ENCODE results near the gene PSME3IP1.
"Not testable (repeated sequence)": the region's sequence is repeated elsewhere in the genome, so short reads cannot be mapped to it uniquely, and the experiment has no call there.

Gene PSME3IP1

DNA sequence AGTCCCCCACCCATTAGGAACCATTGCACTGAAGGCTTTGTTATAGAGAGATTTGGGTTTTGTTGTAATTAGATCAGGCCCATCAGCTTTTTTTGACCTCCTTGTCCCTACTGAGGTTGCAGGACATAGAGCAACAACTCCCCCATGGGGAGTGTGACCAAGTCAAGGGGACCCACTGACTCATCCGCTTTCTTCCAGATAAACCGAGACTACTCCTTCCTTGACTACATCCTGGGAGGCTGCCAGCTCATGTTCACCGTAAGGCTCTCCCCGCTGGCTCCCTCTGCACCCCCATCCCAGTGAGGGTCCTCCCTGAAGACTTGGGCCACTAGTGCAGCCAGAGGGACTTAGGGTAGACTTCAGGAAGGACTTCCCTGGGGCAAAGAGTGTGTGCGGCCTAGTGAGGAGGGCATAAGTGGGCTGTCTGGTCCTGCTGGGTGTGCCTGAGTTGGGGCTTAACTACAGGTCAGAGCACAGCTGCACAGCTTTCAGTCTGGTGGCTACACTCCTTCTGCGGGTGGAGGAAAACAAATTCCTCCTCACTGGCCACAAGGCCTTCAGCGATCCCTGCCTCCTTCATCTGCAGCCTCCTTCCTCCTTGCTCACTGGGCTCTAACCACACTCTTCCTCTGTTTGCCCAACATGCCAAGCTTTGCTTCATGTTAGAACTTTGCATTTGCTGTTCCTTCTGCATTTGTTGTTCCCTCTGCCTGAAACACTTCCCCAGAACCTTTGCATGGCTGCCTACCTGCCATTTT is 62.4 kb downstream of the PSME3IP1 start:
- no peak for DNase-seq

DNA sequence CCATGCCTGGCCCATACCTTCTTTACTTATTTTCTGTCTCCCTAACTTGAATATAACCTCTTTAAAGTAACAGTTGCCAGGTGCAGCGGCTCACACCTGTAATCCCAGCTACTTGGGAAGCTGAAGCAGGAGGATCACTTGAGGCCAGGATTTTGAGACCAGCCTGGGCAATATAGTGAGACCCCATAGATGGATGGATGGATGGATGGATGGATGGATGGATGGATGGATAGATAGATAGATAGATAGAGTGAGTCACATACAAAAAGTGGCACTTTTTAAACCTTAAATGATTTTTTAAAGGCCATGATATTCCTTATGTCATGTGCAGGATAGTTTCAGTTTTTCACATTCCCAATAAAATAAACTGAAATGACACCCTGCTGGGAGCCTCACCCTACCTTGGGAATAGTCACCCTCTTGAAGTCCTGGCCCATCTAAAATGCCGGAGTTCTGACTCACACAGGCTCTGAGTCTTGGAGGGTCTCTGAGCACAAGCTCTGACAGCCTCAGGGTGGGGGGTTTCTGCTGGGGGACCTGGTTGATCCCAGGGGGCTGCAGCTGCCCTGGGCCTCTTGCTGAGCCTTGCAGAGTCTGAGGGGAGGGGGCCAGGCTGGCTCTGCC is 67.3 kb downstream of the PSME3IP1 start:
- DNase-seq, result no peak

DNA sequence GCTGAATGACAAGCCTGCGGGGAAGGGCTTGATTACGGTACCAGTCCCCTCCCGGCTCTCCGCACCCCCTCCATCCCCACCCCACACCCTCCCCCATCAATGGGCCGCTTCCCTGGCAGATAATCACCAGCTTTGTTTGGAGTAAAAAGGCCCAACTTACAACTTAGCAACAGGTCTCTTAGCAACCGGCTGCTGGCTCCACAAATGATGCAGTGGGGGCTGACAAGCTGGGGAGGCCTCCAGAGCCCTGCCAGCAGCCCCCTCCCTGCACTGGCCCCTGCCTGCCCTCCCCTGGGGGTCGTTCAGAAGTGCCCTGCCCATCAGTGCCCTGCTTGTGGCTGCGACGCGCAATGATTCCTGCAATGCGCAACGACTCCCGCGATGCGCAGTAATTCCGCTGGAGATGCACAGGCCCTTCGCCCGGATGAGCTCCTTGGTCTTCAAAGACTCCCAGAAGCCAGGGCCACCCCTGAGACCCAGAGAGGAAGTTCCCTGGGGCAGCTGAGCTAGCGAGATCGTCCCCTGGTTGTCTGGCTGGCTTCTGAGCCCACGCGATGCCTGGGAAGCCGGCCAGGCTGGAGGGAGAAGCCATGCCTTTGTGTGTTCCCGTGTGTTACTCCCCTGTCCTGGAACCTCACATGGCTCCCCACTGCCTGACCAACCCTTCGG is 70.2 kb downstream of the PSME3IP1 start:
- DNase-seq, result no peak

DNA sequence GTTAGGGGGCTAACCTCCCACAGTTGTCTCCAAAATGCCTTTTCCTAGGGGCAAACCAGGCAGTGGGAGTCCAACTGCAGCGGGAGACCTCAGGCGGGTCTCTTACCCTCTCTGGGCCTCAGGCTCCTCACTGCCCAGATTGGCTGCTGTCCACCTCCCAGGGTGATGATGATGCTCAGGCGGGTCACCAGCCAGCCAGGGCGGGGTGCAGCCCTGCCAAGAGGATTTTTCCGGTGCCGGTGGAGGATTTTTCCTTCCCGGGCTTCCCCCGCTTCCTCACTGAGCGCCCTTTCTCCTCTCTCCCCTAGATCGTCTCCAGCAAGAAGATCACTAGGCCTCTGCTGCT is 70.7 kb downstream of the PSME3IP1 start:
- no peak for DNase-seq

DNA sequence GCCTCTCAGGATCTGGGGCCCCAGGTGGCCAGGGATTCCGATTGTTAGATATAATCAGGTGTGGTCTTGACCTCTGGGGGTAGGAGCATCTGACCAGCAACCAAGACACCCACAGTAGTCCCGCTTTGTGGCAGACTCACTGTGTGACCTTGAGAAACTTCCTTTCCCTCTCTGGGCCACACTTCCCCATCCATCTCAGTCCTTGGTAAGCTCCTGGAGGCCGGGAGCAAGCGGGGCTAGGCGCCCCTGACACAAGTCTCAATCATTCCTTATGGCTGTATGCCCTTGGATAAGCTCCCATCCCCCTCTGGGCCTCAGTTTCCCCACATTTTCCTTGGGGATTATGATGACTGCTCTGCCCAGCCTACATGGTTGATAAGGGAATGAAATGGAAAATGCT is 72.2 kb downstream of the PSME3IP1 start:
- no peak for DNase-seq

DNA sequence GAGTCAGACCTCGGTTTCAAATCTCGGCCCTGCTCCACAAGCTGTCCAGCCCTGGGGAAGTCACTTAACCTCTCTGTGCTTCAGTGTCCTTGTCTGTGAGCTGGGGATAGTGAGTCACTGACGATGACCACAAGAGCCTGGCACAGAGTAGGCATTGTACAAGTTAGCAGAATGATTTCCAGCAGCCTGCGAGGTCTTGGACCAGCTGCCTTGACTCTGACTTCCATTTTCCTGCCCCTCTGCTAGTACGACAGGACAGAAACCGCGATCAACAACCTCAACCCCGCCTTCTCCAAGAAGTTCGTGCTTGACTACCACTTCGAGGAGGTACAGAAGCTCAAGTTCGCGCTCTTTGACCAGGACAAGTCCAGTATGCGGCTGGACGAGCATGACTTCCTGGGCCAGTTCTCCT is 72.8 kb downstream of the PSME3IP1 start:
- DNase-seq, result no peak

DNA sequence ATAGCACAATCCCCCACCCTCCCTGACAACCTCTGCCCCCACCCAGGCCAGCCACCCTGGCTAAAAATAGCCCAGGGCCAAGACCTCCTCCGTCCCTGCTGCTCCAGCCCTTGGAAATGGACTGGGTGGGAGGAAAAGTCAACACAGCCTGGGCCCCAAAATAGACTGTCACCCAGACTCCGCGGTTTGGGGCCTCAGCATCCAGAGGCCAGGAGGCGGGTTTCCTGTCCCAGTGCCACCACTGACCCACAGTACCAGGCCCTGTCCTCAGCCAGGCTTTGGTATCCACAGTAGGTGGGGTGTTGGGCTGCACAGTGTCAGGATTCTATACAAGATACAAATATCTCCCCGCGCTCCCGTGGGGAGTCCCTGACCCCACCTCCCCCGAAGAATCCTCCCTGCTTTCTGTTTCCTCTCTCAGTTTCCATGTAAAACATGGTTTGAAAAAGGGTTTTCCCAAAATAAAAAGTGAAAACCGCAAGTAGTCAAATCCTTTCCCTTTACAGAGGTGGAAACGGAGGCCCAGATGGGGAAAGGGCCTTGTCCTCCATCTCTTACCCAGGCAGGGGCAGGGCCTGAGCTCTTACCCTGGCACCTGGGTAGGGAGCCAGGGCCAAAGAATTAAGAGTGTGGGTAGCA is 73.3 kb downstream of the PSME3IP1 start:
- DNase-seq, result no peak

DNA sequence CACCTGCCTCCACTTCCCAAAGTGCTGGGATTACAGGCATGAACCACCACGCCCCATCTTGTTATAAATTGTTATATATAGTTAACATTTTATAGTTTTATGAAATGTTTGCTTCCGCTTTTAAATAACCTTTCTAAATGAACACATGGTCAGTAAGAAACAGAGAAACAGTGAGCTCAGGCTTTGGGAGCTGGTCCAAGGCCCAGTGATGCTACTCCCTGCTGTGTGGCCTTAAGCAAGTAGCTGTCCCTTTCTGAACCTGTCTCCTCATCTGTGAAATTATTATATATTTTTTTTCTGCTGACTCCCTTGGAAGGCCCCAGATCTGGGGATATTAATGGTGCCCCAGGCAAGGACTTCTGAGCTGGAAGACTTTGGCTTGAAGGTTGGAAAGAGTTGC is 74.4 kb downstream of the PSME3IP1 start:
- no peak for DNase-seq

DNA sequence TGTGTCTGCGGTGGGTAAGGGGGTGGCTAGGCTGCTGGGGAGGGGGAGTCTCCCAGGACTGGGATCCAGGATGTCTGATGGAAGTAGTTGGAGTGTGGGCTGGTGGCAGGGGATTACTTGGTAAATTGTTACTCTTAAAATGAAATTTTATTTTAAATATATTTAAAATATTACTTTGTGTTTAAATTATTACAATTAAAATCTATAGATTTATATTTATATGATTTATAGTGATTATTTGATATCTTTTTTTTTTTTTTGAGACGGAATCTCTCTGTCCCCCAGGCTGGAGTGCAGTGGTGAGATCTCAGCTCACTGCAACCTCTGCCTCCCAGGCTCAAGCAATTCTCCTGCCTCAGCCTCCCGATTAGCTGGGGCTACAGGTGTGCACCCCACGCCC is 74.9 kb downstream of the PSME3IP1 start:
- no peak for DNase-seq

DNA sequence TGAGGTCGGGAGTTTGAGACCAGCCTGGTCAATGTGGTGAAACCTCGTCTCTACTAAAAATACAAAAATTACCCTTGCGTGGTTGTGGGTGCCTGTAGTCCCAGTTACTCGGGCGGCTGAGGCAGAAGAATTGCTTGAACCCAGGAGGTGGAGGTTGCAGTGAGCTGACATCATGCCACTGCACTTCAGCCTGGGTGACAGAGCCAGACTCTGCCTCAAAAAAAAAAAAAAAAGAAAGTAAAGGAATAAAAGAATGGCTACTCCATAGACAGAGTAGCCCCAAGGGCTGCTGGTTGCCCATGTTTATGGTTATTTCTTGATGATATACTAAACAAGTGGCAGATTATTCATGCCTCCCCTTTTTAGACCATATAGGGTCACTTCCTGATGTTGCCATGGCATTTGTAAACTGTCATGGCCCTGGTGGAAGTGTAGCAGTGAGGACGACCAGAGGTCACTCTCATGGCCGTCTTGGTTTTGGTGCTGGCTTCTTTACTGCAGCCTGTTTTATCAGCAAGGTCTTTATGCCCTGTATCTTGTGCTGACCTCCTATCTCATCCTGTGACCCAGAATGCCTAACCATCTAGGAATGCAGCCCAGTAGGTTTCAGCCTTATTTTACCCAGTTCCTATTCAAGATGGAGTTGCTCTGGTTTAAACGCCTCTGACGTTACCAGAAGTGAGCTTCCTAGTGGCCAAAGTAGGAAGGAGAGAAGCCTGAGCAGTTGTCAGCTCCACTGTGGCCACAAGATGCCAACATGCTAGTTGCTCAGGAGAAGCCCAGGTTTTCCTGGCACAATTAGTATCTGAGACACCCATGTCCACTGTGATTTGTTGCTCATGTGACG is 76.4 kb downstream of the PSME3IP1 start:
- DNase-seq, result not testable (repeated sequence)

DNA sequence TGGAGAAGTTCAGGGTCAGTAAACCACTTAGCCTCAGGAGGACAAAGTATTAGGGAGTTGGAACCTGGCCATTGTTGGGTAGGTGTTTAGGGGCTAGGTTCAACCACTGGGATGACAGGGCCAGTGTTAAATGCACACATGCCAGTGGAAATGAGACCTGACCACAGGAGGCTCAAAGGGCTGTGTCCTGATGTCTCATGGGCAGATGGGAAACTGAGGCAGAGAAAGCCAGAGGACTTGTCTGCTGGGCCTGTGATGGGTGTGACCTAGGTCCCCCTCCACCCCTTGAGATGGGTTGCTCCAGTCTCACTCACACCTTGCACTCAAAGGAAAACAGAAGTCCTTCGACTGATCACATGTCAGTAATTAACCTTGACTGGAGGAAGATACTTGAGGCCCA is 77.4 kb downstream of the PSME3IP1 start:
- no peak for DNase-seq

DNA sequence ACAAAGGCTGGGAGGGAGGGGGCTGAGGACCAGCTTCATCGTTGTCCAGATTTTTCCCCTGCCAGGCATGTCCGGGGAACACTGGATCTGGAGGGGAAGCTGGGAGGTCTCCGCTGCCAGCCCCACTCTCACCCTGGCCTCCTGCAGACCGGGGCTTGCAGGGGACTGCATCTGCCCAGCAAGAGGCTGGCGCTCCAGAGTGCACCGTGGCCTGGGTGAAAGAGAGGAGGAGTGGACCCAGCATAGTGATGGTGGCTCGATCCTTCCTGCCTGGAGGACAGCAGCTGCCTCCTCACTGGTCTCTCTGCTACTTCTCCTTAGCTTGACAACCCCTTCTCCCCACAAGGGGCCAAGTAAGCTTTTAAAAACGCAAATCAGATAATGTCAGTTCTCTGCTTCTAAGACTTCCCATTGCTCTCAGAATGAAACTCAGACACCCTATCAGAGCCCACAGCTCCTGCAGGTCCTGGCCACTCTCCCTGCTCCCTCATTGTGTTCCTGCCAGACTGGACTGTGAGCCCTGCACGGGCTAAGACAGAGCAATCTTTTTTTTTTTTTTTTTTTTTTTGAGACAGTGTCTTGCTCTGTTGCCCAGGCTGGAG is 78.4 kb downstream of the PSME3IP1 start:
- DNase-seq, result no peak

DNA sequence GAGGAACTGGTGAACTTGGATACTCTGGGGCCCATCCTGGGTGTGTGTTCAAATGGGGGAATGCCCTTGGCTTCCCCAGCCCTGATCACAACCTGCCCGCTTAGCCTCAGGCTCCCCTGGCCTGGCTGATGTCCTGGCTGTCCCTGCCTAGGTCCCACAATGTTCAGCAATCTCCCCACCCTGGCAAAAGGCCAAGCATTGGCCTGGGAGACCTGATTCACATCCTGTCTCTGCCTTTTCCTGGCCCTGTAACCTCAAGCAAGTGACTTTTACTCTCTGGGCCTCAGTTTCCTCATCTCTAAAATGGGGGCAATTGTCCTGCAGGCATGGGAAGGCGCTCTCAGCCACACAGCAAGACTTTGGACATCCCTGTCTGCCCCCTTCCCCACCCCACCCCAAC is 79.1 kb downstream of the PSME3IP1 start:
- no peak for DNase-seq

DNA sequence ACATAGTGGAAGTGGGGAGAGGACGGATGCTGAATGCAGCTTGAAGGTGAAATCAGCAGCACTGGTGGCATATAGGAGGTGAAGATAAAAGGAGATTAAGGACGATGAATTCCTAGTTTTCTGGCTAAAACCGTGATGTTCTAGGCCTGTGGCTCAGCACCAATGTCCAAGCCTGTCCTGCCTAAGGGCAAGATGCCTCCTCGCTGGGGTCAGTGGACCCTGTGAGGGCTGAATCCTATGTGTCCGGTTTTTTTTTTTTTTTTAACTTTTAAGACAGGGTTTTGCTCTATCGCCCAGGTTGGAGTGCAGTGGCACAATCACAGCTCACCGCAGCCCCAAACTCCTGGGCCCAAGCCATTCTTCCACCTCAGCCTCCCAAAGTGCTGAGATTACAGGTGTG is 80.7 kb downstream of the PSME3IP1 start:
- no peak for DNase-seq

DNA sequence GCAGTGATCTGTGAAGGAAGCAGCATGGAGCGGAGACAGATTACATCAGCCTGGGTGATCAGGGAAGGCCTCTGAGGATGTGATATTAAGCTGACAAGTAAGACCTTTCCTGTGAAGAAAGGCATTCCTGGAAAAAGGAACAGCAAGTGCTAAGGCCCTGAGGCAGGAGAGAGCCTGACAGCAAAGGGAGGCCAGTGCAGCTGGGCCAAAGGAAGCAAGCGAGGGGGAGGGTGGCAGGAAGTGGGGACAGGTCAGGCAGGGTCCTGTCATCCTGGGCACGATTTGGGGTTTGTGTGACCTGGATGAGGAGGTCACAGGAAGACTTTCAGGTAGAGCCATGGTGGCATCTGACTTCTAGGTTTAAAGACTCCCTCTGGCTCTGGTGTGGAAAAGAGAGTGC is 81.1 kb downstream of the PSME3IP1 start:
- no peak for DNase-seq

DNA sequence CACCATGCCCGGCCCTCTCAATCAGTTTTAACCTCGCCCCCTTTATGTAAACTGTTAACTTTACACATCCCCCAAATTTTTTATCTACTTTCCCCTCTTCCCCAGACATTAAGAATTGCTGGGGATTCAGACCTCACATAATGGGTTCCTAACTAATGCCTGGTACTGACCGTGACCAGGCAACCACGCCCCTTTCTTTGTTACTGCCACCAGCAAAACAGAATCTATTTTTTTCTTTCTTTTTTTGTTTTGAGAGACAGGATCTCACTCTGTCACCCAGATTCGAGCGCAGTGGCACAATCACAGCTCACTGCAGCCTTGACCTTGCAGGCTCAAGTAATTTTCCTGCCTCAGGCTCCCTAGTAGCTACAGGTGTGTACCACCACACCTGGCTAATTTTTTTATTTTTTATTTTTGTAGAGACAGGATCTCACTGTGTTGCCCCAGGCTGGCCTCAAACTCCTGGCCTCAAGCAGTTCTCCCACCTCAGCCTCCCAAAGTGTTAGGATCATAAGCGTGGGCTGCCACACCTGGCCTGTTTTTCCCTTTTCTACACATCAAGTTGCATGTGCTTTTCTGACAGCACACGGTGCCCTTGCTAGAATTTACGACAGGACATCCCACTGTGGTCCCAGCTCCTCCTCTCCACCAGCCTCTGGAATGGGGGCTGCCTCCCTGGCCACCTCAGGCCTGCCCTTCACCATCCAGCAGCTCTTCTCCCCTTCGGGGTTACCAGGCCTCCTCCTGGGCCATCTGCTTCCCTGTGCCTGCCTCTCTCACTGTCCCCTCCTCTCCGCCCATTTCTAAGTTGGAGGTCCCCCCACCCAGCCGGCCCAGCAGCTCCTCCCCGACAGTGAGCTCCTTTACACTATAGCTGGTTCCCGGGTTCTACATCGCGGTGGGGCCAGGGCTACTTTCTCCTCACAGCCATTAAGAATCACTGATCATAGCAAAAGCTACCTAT is 82.7 kb downstream of the PSME3IP1 start:
- no peak for DNase-seq

Data from NCI-H226 (cell line).